ENCODE results near the gene TNIK.

Gene TNIK

DNA sequence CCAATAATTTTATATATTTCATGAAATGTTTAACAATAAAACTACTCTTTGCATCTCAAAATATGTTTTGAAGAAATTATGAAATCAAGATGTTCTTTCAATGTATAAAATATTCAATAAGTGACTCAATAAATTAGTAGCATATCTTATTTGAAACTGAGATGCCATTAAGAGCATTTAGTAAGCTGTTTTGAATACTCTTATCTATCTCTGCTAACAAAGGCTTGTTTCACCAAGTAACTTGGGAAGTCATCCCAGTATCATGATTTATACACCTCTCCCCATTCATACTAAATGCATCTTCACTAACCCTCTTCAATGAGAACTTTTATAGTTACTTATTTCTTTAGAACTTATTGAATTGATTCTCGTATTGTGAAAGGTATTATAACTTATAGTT lies 43.1 kb downstream of the TNIK start:
- no peak for DNase-seq (ENCODE audit: low read depth)

DNA sequence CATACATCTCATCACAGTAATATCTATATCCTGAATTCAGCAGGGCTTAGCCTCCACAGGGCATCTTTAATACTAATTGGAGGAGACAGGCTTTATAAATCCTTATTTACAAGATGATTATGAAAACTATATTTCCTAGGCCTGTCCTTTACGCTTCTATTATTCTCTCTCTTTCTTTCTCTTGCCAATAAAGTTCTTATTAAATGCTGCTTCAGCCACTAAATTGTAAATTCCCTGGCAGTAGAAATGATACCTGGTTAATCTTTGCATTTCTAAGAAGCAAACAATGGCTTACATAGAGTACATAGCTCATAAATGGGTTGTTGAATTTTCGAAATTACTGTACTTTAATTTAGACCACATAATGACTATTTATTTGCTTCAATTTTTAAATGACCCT lies 43.5 kb downstream of the TNIK start:
- no peak for DNase-seq (ENCODE audit: low read depth)

DNA sequence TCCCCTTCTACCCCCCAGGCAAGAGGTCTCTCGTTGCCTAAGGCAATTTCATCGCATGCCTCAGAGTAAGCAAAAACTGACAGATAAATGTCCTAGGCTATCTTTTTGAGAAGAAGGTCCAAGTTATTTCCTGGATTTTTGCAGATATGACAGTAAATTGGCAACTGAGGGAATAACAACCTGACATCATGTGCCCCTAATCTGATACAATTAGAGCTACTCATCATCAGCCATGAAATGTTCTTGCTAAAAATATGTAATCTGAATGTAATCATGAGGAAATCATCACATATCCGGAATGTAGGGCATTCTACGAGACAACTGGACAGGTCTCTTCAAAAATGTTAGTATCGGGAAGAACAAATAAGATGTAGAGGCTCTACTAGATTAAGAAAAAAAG lies 44.1 kb downstream of the TNIK start:
- no peak for DNase-seq (ENCODE audit: low read depth)

DNA sequence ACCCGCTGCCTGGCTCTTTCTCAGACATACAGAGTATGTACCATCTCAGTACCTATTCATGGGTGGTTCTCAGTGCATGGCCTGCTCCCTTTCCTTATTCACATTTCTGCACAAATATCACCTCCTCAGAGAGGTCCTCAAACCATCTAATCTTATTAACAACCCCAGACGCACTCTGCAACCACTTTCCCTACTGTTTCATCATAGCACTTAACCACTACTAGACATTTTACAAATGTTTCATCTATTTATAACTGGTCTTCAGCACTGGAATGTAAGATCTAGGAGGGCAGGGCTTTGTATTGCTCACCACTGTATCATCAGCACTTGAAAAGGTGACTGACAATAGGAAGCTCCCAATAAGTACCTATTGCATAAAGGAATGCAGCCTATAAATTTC lies 45.1 kb downstream of the TNIK start:
- no peak for DNase-seq (ENCODE audit: low read depth)

DNA sequence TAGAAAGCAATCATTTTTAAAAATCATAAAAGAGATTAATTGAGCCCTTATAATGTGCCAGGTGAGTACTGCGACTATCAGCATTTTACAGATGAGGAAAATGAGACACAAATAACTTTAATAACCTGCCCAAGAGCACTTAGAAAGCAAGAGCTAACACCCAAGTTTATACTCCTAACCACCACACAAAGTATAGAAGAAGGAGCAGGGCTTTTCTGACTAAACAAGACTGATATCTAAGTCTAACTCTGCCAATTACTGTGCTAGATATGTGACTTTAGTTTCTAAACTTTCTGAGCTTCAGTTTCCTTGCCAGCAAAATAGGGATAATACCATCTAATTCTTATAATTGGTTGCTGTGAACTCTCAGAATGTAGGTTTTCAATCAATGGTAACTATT lies 47.7 kb downstream of the TNIK start:
- DNase-seq (ENCODE audit: low read depth) = no peak

DNA sequence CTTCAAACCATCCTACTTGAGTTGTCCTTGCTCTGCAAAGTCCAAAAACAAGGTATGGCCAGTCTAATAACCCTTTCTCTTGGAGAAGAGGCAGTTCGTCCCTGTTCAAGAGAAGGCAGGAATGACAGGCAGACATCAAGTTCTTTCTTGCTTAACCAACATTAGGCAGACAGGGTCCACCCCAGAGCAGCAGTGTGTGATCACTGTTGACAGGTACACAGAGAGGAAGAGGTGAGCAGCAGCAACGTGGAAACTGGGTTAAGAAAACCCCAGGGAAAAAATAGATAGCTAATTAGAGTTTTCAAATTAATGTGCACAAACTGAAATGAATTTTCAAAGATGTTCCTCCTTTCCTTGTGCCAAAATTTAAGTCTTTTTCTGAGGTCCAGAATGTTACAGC lies 48.2 kb downstream of the TNIK start:
- DNase-seq (ENCODE audit: low read depth) = no peak

DNA sequence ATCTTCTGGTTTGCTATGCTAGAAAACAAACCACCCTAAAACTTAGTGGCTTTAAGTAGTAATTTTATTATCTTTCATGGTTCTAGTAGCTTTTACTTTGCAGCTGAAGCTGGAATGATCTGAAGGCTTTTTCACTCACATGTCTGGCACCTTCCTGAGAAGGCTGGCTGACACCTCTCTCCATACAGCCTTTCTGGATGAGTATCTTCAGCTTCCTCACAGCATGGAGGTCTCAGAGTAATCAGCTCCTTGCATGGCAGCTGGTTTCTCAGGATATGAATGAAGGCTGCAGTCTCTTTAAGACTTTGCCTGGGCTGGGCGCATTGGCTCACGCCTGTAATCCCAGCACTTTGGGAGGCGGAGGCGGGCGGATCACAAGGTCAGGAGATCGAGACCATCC lies 50.0 kb downstream of the TNIK start:
- DNase-seq (ENCODE audit: low read depth) = no peak

DNA sequence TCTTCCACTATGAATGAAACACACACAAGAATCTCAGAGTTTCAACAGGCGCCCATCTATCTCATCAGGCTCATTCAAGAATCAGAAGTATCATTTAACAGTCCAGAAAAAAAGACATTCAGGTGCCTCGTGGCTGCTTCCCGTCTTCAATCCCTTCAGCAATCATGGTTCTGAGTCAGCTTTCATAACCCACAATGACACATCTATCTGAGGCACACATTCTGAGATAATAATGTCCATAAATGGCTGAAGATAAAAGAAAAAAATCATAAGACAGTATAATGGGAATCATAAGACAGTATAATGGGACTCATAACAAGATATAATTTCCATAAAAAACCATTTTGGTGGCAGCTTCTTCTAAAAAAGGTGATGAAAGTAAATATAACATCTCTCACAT lies 52.4 kb downstream of the TNIK start:
- no peak for DNase-seq (ENCODE audit: low read depth)

DNA sequence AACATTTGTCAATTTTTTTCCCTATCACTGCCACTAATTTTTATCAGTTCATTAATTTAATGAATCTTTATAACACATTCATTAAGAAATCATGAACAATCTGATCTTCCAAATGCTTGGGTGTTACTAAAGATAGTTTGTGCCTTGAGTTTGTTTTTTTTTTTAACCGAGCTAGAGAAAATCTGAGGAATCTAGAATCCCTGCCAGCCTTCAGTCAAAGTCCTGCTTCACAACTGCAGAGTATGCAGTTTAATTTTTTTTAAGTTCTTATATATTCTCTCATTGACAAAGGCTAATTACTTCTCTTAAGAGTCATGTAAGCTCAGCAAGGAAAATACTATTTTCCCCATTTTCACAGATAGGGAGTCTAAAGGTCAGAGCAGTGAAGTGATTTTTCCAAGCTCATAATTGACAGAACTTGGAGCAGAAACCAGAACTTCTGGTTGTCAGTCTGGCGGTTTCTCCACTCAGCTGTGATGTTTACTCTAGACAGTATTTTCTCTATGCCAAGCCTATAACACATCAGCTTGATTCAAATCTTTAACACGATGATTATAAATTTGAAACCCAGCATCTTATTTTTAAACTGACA lies 55.7 kb downstream of the TNIK start:
- DNase-seq (ENCODE audit: low read depth) = no peak

DNA sequence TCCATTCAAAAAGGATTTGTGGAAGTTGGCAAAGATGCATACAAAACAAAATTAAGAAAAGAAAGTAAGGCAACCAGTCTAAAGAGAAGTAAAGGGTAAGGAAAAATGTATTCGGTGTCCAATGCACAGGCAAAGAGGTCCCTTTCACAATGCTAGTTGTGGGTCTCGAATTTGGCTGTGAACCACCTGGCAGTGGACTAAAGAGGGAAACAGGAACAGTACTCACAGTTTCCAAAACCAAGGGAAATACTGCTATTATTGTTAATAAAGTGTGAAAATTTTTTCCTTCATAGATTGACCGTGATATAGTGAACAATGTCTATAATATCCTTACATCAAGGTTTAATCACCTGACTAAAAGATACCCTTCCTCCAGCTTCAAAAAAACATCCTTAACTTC lies 57.9 kb downstream of the TNIK start:
- DNase-seq (ENCODE audit: low read depth) = no peak

DNA sequence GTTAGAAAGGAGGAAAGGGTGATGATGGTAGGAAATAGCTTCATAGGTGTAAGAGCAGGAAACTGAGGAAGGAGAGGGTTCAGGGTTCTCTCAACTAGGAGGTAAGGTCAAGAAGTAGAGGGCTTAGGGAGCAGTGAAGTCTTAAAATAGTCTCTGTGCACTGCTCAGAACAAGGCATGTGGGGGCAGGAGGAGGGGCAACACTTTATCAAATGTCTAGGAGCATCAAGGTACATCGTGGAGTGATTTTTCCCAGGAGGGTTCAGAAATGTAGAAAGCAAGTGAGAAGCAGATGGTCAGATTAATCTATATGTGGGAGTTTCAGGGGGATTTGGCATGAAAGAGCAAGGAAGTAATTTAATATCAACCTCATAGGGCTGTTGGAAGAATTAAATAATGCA lies 58.8 kb downstream of the TNIK start:
- DNase-seq (ENCODE audit: low read depth) = no peak

DNA sequence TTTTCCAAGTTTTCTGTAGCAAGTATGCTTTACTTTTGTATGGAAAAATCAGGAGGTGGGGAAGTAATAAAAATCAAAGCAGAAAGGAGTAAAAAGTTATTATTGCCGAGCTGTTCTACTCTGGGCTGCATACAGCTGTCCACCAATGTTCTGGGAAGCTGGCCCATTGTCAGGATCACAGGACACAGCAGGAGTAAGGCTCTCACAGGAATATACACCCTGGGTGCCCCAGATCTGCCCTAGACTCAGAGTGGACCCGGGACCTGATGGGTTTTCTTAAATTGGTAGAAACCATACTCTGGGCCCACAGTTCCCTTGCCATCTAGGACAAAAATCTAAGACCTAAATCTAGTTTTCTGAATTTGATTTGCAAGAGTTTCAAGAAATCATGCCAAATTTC lies 60.4 kb downstream of the TNIK start:
- no peak for DNase-seq (ENCODE audit: low read depth)

DNA sequence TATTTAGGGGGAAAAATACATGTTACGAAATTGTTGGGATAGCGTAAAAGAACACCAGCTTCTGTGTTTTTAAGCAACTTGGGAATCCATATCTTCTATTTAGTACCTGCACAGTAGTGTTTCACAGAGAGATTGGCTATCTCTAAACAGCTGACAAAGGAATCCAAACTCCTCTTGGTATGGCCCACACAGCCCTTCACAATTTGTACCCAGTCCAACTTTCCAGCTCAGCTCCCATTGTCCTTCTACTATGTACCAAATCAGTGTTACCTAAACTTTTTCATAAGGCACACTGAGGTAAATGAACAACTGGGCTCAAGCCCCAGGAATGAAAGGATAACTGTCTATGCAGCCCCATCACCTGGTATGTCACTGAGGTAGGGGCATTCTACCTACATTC lies 61.9 kb downstream of the TNIK start:
- no peak for DNase-seq (ENCODE audit: low read depth)

DNA sequence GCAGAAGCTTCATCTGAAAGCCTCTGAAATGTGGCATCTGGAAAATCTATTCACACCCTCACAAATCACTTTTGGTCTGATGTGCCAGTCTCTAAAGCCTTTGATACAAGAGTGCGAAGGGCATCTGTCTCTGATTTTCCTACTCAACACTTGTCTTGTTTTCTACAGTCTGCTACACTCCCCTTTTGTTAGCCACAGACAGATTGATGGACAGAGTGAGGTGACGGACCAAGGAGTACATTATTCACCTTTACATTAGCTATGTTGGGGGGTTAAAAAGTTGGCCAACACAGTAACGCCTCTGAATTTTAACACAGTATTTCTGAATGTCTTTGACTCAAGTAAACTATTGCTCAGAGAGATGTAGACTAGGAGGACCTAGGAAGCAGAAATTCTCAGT lies 63.1 kb downstream of the TNIK start:
- DNase-seq (ENCODE audit: low read depth) = no peak

DNA sequence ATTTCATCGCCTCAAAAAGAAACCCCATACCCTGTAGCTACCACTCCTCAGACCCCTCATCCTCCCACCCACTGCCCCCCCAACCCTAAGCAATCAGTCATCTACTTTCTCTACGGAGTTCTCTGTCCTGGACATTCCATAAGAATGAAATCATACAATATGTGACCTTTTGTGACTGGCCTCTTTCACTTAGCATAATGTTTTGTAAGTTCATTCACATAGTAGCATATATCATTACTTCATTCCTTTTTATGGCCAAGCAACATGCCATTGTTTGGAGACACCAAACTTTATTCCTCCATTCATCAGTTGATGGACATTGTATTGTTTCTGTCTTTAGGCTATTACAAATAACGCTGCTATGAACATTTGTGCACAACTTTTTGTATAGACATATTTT lies 64.2 kb downstream of the TNIK start:
- DNase-seq (ENCODE audit: low read depth) = no peak

DNA sequence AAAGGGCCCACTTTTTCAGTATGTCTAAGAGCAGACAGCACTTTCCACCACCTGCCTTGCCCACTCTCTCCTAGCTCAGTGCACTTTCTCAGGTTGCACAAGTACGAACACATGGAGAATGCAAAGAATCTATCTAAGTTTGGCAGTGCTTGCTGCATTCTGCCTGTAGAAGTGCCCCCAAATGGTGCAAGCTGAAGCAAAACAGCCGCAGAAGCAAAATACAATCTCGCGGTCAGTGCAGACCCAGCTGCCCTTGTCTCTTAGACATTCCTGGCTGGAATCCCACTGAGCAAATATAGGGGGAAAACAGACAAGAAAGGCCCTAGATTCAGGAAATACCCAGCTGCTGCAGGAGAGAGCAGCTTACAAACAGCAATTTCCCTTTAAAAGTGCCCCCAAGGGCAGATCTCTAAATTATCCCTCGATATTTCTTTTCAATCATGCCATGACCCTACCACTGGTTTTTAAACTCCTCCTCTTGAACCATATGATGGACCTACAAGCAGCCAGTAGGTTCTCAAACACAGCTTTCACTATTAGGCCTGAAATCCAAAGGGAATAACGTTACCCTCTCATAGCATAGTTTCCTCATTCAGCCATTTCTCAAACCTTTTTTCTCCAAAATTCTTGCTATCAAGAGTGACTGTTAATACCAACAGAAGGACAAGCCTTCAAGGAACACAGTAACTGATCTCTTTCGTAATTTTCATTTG lies 67.0 kb downstream of the TNIK start:
- DNase-seq (ENCODE audit: low read depth) = no peak

DNA sequence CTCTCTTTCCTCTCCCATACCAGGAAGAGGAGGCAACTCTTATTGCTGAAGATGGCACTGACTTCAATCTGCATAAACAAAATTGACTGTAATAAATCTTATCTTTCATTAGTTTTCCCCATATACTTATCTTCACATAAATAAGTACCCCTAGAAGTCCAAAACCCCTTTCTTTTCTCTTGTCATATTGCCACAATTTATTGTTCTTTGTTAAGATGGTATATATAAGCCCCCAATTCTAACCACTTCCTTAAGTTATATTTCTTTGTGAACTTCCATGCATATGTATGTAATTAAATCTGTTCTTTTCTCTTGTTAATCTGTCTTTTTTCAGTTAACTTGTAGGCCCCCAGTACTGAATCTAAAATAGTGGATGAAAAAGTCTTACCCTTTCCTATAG lies 68.8 kb downstream of the TNIK start:
- DNase-seq (ENCODE audit: low read depth) = no peak

DNA sequence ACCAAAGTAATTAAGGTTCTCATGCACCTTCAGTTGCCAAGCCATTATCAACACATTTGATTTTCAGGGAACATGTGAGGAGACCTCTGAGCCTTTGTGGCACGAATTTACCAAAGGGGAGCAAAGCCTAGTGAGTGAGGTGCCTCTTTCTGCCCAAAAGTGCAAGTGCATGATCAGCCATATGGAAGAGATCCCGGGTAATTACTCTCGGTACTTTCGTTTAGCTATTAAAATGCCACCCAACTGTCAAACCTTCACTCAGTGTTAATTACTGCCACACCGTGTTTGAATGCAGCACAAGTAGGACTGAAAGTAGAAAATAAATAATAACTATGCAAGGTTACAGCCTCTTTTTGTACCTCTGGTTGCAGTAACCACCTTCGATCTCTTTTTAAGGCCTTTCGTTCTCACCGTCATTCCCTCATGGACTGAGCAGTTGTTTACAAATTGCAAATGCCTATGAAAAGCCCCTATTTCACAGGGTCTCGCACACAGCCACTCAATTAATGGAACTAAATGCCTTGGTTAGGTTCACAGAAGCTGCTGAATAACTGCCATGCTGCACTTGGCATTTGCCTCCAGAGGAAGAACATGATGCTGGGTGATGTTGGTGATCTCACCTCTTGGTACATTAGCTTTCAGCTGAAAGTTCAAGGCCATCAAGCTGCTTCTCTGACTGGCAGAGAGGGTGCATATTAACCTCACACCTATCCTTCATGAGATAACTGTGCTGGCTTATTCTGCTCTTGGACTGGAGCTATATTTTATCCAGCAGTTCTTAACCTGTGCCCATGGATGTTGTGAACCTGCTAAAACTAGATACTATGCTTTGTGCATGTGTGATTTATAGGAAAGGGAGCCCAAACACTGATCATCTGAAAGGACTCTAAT lies 69.9 kb downstream of the TNIK start:
- no peak for DNase-seq (ENCODE audit: low read depth)

DNA sequence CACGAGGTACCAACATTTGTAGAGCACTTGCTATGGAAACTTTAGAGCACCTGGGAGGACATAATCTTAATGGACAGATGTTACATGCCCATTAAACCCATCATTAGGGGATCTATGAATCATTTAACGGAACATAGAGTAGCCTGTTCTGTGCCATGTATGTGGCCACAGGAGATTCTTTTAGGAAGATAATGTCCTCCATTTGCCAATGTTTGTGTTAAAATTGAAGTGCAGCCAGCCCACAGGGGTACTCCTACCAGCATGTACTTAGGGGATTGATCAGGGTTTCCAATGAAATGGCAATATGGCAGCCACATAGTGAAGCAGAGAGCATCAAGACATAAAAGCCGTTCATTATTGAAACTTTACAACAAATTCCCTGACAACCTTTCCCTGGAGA lies 70.7 kb downstream of the TNIK start:
- DNase-seq (ENCODE audit: low read depth) = no peak

DNA sequence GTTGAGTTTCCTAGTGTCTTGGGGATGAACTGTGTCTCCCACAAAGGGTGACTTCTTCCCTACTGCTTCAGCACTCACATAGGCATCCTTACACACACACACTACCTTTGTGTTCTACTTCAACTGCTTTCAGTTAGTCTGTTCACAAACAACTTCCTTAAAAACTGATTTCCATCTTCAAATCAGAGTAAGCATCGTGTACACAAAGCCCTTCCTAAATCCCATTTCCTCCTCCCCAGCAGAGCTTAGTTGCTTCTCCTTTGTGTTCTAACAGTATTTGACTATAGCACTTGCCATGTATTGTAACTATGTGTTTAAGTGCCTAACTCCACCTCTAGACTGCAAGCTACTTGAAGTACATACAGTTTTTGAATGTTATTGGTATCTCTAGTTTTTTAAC lies 71.7 kb downstream of the TNIK start:
- DNase-seq (ENCODE audit: low read depth) = no peak

DNA sequence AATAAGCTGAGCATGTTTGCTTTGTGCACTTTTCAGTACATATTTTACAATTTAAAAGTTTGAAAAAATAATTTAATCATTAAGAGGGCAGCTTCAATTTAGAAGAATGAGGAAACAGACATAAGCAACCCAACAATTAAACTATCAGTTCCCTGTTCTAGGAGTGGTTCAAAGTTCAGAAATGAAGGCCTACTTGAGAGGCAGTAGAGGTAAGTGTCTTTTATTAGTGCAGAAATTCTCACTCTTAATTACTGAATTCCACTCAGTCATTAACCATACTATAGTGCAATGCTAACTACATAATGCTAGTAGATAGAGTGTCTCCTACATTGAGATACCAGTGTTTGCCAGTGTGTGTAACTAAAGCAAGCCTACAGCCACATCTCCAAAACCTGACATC lies 73.1 kb downstream of the TNIK start:
- DNase-seq (ENCODE audit: low read depth) = no peak

DNA sequence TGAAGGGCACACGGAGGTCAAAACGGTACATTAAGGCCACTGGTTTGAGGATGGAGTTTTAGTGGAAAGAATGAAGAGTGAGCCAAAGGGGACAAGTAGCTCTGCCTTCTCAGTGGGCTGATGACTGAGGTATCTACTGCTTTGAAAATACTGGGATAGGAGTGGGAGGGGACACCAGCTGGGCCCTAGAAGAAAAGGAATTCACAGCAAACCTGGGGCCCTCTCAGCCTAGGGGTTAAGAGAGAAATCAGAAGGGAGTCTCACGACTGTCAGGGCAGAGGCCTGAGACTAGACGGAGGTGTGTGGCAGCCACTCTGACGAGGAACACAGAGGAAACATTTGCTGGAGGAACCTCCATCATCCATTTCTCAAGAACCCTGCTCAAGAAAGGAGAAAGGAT lies 75.1 kb downstream of the TNIK start:
- no peak for DNase-seq (ENCODE audit: low read depth)
